HG03558 (cell line): ENCODE data around the gene RIMBP2.
"Not testable (repeated sequence)": the region's sequence is repeated elsewhere in the genome, so short reads cannot be mapped to it uniquely, and the experiment has no call there.

ENCODE experiments used
- ATAC-seq: cut with Tn5 transposase; IDR thresholded peaks from one replicate; pipeline ENCODE4 v1.9.1; 2021; ENCODE audit warnings: moderate number of reproducible peaks; ENCODE audit not compliant: unreplicated experiment; ENCODE audit errors: extremely low read depth

Gene RIMBP2

GRCh38 chr12:130742112-130742511 is 26.0 kb upstream of the RIMBP2 start:
- ATAC-seq: no peak

- ATAC-seq: no peak
Measured at GRCh38 chr12:130739571-130739970, 23.5 kb upstream of the RIMBP2 start.

GRCh38 chr12:130738403-130738802 is 22.3 kb upstream of the RIMBP2 start:
- not testable (repeated sequence) for ATAC-seq

GRCh38 chr12:130737731-130738130 is 21.6 kb upstream of the RIMBP2 start:
- no peak for ATAC-seq

GRCh38 chr12:130729344-130729743 is 13.2 kb upstream of the RIMBP2 start:
- no peak for ATAC-seq

- ATAC-seq: no peak
Measured at GRCh38 chr12:130728158-130729058, 12.3 kb upstream of the RIMBP2 start.

GRCh38 chr12:130719263-130719859 is 3.3 kb upstream of the RIMBP2 start:
- no peak for ATAC-seq

GRCh38 chr12:130717752-130718151 is 1.7 kb upstream of the RIMBP2 start:
- no peak for ATAC-seq

- no peak for ATAC-seq
Measured at GRCh38 chr12:130716969-130717366, 869 bp upstream of the RIMBP2 start.

GRCh38 chr12:130715150-130715997 is 725 bp downstream of the RIMBP2 start:
- no peak for ATAC-seq

GRCh38 chr12:130714591-130715149 is 1.4 kb downstream of the RIMBP2 start:
- no peak for ATAC-seq

- no peak for ATAC-seq
Measured at GRCh38 chr12:130714091-130714590, 2.0 kb downstream of the RIMBP2 start.

GRCh38 chr12:130713581-130713991 is 2.5 kb downstream of the RIMBP2 start:
- no peak for ATAC-seq

- no peak for ATAC-seq
Measured at GRCh38 chr12:130712346-130713065, 3.6 kb downstream of the RIMBP2 start.

GRCh38 chr12:130711756-130712155 is 4.3 kb downstream of the RIMBP2 start:
- ATAC-seq: no peak

- no peak for ATAC-seq
Measured at GRCh38 chr12:130710733-130711080, 5.4 kb downstream of the RIMBP2 start.

GRCh38 chr12:130709971-130710732 is 5.9 kb downstream of the RIMBP2 start:
- ATAC-seq: no peak

GRCh38 chr12:130709151-130709970 is 6.7 kb downstream of the RIMBP2 start:
- ATAC-seq: no peak
